Measurements from ENCODE around the gene LTA4H. TPM values are rescaled to one million over a fixed set of nuclear protein-coding genes. Genes with fewer than 3 reads are reported as not detected.
A peak's percentile ranks its signal among the peaks of the same experiment; 100 is the strongest.

LTA4H gene
- total and polyA plus RNA-seq, 12 donors: 25.2 to 50.6 (median 39.1) TPM

DNA sequence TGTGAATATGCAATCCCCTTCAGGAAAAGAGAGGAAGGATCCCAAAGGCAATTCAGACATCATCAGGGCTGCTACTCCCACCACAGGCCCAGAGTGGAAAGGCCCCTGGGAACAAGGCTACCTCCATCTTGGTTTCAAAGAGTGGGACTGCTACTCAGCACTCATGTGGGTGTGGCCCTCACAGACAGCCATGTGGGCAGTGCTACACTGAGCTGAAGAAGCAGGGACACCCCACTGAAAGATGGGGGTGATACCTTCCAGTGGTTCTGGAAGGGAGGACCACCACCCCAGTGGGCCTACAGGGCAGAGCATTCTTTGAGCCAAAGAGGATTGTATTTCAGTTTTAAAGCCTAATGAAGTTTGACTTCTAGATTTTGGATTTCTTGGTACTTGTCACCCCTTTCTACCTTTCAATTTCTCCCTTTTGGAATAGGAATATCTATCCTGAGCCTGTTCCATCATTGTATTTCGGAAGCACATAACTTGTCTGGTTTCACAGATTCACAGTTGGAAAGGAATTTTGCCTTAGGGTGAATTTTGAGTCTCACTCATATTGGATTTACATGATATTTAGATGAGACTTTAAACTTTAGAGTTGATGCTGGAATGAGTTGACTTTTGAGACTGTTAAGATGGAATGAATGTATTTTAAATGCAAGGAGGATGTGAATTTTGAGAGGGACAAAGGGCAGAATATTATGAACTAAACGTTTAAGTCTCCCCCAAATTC lies 16.5 kb upstream of the LTA4H start:
- peaks cover 0 to 11% (median 5%) of the 10 kb centered on the region in 11 donors for H3K9me3 ChIP-seq
- ATAC-seq: no peak
- TF ChIP-seq, protein P1, sequence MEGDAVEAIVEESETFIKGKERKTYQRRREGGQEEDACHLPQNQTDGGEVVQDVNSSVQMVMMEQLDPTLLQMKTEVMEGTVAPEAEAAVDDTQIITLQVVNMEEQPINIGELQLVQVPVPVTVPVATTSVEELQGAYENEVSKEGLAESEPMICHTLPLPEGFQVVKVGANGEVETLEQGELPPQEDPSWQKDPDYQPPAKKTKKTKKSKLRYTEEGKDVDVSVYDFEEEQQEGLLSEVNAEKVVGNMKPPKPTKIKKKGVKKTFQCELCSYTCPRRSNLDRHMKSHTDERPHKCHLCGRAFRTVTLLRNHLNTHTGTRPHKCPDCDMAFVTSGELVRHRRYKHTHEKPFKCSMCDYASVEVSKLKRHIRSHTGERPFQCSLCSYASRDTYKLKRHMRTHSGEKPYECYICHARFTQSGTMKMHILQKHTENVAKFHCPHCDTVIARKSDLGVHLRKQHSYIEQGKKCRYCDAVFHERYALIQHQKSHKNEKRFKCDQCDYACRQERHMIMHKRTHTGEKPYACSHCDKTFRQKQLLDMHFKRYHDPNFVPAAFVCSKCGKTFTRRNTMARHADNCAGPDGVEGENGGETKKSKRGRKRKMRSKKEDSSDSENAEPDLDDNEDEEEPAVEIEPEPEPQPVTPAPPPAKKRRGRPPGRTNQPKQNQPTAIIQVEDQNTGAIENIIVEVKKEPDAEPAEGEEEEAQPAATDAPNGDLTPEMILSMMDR (IDR thresholded peaks at IDR 0.05): no peak
- H3K27me3 ChIP-seq: no peaks in the 10 kb centered on the region
- WGBS, 2 donors: 91 to 92% methylated on average over 2 of the region's 2 CpGs
- intact Hi-C loops (cut with DNase I): no loop called here
- H3K27ac ChIP-seq: peak overlapping the region in 4 of 10 donors; percentile 21 to 83 (median 80)
- no peaks in the 10 kb centered on the region for H3K36me3 ChIP-seq
- no peak overlapping the region for H3K4me3 ChIP-seq
- no peak for DNase-seq
- H3K4me1 ChIP-seq: peaks cover 0 to 62% (median 40%) of the 10 kb centered on the region in 9 donors

GRCh38 chr12:96050139-96050538 lies 14.8 kb upstream of the LTA4H start:
- no peak for DNase-seq
- H3K27ac ChIP-seq: no peak overlapping the region
- H3K4me1 ChIP-seq: peaks cover 0 to 80% (median 40%) of the 10 kb centered on the region in 9 donors
- no peak for ATAC-seq
- H3K4me3 ChIP-seq: no peak overlapping the region
- 76 to 83% methylated on average over 2 of the region's 2 CpGs for WGBS, 2 donors
- no peaks in the 10 kb centered on the region for H3K27me3 ChIP-seq
- H3K36me3 ChIP-seq: no peaks in the 10 kb centered on the region
- TF ChIP-seq, protein P1 (IDR thresholded peaks at IDR 0.05): no peak
- H3K9me3 ChIP-seq: no peaks in the 10 kb centered on the region
- intact Hi-C loops (cut with DNase I): no loop called here

- TF ChIP-seq, protein P1 (IDR thresholded peaks at IDR 0.05): no peak
- no peaks in the 10 kb centered on the region for H3K27me3 ChIP-seq
- H3K4me3 ChIP-seq: no peak overlapping the region
- DNase-seq (no peak), ATAC-seq (no peak)
- H3K27ac ChIP-seq: peak overlapping the region in 1 of 10 donors; percentile 80
- no peaks in the 10 kb centered on the region for H3K36me3 ChIP-seq
- 75 to 85% methylated on average over 6 of the region's 6 CpGs for WGBS, 2 donors
- H3K9me3 ChIP-seq: no peaks in the 10 kb centered on the region
- H3K4me1 ChIP-seq: peaks cover 0 to 80% (median 31%) of the 10 kb centered on the region in 9 donors
- intact Hi-C loops (cut with DNase I): no loop called here
Measured at GRCh38 chr12:96049101-96049500, 13.7 kb upstream of the LTA4H start.

GRCh38 chr12:96048393-96048969 lies 13.1 kb upstream of the LTA4H start:
- Histone ChIP-seq H3K4me1 (peaks cover 0 to 80% (median 24%) of the 10 kb centered on the region in 9 donors), H3K9me3 (no peaks in the 10 kb centered on the region), H3K27me3 (no peaks in the 10 kb centered on the region), H3K36me3 (no peaks in the 10 kb centered on the region), H3K4me3 (no peak overlapping the region), H3K27ac (peak overlapping the region in 1 of 10 donors; percentile 80)
- intact Hi-C loops (cut with DNase I): no loop called here
- DNase-seq: no peak
- WGBS, 2 donors: 53 to 57% methylated on average over 5 of the region's 5 CpGs
- TF ChIP-seq, protein P1 (IDR thresholded peaks at IDR 0.05): no peak
- peak in 1 of 8 donors; percentile 17 for ATAC-seq

All from heart right ventricle (tissue), 16 donors.